Central memory CD4-positive, alpha-beta T cell (primary cell): ENCODE measurements around the gene MED13L.

ENCODE experiments used
- DNase-seq: peaks from one replicate; pipeline ENCODE4 v3.0.0; 2022

MED13L gene

DNA sequence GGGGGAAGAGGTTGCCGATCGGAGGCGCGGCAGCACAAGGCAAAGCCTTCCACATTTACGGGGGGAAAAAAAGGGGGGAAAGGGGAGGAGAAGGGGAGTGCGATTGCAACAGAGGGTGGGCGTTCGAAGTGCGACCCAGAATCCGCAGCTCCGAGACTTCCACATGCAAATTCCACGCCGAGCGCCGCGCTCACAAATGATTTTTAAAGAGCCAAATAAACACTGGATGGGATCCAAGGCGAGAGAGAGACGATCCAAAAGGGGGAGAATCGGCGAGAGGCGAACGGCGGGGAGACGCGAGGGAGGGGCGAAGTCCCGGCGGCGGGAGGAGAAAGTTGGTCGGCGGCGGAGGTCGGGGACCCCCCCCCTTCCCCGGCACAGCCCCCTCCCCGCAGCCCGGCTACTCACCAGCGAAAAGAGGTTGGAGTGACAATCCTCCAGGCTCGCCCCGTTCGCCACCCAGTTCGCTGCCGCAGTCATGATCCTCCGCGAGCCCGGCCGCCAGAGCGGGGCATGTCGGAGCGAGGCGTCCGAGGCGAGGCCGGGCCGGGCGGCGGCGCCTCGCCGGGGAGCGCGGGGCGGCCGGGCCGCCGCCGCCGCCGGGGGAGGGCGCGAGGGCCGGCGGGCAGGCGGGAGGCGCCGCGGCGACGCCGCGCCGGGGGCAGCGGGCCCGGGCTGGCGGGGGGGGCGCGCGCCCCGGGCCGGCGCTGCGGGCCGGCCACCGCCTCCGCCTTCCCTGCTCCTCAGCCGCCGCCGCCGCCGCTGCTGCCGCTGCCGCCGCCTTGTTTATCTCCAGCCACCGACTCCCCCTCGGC lies 634 bp downstream of the MED13L start:
- DNase-seq: peak; percentile 68

DNA sequence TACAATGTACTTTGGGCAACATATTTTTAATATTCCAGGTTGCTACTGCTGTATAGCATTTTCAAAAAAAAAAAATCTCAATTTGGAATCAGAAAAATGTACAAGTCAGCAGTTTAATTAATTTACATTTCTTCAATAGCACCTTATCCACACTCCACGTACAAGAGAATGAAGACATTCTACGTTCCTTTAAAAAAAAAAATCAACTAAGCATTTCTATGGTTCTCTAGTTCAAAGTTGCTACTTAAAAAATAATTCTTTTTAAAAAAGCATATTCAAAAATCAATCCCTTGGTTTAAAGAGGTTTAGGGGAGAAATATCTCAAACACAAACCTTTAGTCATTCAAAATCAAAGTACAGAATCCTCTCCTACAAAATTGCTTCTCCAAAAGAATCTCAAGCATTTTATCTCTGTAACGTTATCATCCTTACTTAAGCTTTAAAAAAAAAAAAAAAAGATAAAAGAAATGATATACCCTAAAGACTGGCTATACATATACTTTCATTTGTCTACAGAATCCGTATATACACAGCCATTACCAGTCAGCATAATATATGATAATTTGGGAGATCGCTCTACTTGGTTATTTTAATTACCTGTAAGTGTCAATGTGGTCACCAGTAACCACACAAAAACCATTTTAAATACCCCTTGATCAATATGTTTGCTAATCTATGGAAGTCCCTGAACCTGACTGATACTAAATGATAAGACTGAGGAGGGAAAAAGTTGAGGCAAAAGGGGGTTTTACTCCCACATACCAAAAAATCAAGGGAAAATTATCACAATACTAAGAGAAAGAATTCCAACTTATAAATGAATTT lies 2.7 kb downstream of the MED13L start:
- DNase-seq: no peak

DNA sequence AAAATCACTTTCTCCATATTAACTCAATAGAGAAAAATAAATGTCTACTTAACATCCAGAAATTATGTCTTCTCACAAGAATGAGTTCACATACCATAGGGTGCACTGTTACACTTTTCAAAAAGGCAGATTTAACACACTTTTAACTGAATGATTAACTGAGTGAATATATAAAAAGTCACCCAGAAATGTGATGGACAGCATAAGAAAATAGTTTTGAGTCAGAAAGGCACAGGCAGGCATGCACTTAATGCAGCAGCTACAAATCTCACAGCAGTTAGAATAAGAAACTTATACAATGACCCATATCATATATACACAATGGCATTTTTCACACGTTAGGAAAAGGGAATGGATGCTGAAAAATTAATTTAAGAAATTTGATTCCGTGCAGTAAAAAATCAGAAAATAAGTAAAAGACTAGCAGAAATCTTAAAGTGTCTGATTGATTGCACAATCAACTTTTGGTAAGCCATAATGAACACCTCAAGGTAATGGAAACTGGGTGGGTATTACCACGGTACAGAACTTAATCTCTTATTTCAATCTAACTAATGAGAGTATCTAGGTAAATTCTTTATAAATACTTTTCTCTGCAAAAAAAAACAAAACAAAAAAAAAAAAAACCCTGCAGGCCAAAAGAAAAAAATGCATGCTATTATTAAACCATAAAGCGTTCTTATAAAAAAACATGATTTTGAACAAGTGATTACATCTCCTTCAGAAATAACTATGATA lies 3.5 kb downstream of the MED13L start:
- DNase-seq: no peak

DNA sequence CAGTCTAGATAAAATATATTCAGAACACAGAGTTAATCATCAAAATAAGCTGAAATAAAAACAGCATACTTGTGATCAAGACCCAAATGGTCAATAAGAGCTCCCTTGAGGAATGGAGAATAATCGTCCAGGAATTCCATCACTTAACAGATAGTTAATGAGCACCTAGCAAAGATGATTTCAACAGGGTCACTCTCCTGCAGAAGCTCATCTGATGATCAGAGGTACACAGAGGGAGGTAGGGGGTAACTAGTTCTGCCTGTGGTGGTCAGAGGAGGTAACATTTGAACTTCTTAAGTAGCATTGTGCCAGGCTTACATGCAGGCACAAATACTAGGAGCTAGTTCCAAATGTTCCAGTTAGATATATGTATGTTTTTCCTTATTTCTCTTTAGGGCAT lies 9.5 kb downstream of the MED13L start:
- DNase-seq: no peak

DNA sequence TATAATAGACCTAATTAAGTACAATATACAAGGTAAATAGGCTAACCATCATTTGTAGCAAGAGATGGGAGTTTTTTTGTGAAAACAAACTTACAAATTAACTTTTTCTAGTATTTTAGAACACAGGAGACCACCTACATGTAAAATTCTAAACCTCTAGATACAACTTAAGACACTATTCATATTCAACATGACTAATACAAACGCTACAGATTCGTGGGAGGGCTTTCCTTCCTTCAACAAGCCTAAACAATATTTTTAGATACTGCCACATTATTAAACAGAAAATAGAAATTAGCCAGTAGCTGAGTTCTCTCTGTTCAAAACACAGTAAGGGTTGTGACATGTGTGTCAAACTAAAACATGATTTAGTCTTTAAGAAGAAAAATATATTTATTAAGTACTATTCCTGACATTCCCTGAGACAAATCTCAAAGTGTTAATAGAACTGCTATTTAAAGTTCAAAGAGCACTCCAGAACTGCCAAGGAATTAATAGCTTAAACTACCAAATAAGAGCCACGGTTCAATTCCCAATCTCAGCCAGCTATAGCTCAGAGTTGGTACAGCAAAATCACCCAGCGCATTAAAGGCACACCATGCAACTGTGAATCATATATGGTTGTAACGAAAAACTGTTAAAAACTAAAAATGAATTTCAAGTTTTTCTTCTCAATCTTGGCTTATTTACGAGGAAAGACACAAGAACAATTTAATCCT lies 10.7 kb downstream of the MED13L start:
- DNase-seq: no peak

DNA sequence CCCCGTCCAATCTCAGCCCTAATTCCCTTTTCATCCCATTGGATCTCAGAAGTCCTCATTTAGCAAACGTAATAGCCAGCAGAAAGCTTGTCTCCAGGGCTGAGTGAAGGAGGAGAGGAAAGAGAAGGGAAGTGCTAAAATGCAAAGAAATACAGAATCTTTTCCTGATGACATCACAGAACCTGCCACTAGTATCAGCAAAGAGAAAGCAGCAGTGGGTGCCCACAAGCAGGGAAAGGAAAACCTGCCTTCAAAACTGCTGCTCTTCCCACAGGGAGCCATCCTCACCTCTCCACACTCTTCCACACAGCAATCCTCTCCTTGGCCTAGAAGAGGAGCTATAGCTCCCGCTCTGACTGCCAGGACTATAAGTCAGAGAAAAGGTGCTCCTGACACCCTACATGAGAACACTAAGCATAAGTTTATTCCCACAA lies 11.3 kb downstream of the MED13L start:
- no peak for DNase-seq

DNA sequence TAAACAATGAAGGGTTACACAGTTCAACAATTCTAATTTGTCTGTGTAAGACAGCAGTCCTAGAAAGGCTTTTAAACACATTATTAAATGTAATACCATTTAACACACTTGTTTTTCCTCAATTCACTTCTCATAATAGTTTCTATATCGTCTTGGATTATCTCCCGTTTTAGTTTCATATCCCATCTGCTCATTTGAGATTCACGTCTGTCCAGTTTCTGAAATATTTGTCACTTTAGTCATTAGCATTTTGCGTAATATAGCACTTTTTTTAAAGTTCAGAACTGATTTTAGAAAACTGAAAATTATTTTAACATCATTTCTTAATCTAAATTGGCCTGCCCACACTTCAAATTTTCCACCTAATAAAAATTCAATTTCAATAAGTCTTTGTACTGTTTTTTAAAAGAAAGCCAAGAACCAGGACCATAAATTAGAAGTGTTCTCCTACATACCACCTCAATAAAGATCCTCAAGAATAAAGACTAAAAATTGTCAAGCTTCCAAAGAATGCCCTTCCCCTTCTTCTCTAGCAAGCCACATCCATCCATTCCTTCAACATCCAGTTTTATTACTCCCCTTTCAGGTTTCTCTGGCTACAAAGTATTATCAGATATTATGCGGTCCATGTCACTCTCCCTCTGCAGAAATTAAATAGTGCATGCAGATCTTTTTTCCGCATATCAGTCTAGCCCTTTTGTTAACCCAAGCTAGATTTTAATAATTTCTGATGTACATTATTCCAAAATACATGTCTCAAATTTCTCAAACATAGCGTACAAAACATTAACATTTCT lies 11.9 kb downstream of the MED13L start:
- DNase-seq: no peak

DNA sequence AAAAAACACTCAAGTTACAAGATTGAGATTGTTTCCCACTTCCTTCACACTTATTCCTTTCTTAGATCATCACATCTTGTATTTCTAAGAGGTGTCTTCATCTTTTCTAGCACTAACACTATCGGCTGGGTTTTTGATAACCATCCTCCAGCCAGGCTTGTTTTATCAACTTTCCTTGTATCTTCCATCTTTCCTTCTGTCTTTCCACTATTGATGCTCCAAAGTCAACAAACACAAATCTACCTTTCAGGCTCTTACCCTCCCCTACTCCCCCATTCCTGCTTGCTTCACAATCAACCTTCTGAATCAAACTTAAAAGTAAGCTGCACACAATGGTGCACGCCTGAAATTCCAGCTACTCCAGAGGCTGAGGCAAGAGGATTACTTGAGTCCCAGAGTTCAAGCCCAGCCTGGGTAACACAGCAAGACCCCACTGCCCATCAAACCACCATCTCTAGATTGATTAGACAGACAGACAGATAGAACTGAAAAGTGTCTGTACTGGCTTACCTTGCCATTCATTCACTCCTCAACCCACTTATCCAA lies 12.9 kb downstream of the MED13L start:
- no peak for DNase-seq

DNA sequence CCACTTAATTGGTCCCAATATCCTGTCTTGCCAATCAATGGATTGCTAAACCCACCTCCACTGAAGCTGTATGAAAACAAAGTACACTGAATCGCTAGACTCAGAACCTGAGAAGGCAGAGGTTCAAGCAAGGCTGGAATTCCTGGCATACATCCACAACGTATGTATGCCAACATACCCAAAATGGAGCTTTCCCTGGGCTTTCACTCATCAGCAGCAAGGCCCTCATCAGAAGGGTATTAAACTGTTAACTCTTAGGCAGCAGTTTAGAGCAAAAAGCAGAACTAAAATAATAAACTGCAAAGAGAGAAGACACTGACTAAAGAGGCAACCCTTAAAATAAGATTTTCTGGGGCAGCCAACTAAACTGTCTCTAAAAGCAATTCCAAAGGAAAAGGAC lies 13.6 kb downstream of the MED13L start:
- DNase-seq: no peak

DNA sequence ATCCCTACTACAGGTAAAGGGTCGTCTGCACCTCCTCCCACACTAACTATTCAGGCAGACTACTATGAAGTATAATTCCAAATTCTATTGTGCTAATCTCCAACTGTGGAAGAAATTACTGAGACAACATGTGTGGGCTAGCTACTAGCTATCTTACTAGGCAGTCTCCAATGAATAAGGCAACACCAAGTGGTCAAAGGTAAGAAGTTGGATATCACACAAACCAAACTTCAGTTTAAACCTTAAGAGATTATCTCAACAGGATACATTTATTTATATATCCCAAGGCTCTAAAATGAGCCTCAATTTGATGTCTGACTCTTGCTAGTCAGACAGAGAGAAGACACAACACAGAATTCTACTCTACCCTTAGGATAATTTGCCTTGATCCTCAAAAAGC lies 14.1 kb downstream of the MED13L start:
- no peak for DNase-seq

DNA sequence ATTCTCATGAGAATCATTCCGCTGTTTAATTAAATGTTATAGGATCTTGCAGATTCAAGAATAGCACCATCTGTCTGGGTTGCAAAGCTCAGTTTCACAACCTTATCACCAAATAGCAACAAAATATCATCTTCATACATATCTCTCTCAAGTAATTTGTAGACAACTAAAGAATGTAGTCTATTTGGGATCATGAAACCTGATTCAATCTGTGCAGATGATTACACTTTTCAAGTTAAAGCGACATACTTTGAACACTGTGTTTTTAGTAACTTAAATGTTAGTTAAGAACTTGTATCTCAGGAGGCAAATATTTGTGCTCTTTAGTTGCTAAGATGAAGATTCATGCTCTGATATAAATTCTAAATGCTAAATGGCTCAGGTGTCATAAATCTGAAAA lies 14.8 kb downstream of the MED13L start:
- DNase-seq: no peak

DNA sequence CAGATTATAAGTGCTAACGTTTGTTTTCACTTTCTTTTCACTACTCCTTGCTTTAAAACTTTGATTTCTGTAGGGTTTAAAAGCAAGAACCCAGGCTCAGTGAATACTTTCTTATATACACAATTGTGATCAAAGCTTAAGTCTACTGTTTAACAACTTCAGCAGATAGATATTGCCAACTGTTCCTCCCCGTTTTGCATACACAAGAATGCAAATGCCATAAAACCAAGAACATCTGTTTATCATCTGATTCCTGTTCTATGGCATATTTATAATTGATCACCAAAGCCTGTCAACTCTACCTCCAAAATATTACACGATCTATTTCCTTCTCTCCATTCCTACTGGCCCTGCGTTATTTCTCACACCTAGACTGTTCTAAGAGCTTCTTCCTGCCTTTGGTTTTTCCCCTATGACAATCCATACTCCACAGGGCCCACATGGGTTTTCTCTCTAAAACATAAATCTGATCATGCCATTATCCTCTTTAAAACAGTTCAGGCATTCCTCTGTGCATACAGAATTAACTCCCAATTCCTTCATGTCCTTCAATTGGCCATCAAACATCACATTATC lies 15.9 kb downstream of the MED13L start:
- no peak for DNase-seq

DNA sequence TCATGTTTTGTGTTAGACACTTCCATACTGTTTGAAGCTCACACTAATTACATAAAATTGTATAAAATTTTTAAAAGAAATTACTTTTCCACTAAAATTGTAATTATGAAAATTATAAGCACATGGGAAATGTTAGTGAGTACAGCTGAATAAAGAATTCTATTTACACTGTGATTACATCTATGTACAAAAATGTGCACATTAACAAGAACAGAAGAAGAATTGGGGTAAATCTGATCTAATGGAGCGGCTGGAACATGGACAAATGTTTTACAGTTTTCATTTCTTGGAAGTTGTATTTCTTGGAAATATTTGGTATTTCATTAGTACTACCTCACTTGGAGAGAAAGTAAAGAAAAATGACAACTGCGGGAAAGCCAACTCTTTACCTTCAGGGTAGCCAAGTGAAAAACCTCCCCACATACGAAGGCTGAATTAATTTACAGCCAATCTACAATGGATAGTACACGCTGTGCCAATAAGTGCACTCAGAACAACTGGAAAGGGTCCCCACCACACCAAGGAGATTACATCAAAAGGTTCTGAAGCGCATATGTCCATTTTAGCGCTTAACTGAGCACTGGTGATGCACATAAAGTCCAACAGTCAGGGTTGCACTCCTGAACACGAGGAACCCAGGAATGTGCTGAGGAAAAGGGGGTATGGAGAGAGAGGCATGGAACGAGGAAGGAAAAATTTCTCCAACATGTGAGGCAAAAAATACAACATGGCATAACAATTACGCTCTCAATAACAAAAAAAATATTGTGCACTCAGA lies 17.5 kb downstream of the MED13L start:
- DNase-seq: no peak

DNA sequence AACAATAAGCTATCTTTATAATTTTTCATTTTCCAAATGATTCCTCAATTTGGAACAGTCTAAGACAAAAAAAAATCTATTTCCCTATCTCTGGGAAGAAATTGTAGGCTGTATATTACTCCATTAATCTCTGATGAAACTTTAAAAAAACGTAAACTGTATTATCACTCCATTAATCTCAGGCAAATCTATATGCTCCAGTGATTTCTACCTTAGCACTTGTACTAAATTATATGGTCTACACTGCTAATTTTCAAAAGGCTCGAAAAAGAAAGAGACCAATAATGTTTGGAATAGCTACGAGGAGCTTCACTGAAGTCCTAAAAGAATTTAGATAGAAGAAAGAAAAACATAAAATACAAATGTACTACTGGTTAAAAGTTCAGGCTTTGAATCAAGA lies 19.7 kb downstream of the MED13L start:
- no peak for DNase-seq

DNA sequence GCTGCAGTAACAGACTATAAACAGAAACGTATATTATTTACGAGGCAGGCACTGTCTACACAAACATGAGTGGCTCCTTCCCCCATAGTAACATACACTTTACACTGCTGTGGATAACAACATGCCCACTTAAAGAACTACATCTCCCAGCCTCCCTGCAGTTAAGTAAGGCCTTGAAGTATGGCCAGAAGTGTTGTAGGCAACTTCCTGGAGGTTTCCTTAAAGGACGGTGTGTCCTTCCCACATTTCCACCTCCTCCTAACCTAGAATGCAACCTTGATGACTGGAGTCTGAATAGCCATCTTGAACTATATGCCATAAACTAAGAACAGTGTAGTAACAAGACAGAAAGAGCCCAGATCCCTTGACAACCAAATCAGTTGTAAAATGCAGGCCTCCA lies 20.3 kb downstream of the MED13L start:
- DNase-seq: no peak

DNA sequence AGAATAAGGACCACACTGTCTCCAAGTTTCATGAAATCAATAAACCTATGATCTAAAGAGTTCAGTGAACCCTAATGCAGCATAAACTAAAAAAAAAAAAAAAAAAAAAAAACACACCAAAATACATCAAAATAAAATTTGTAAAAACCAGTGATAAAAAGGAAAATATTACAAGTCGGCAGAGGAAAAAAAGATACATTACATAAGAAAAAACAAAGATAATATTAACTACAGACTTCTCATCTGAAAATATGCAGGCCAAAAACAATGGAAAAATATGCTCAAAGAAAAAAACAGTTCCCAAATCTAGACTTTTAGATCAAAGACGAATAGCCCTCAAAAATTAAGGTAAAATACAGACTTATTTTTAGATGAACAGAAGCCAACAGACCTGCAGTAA lies 27.6 kb downstream of the MED13L start:
- DNase-seq: no peak

DNA sequence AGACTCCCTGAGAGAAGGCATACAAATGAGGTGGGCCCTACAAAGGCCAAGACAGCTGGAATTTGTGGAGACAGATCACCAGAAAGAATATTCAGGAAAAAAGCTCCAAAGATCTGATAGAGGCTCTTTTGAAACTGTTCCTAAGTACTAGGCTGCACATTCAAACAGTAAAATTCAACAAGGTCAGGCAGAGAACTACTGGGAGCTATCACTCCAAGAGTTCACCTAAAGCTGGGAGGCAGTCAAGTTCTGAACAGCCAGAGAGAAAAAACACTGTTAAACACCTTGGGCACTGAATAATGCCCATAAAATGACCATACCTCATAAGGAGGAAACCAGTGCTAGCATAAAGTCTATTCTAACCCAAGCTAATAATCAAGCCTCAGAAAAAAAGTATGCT lies 28.6 kb downstream of the MED13L start:
- DNase-seq: no peak

DNA sequence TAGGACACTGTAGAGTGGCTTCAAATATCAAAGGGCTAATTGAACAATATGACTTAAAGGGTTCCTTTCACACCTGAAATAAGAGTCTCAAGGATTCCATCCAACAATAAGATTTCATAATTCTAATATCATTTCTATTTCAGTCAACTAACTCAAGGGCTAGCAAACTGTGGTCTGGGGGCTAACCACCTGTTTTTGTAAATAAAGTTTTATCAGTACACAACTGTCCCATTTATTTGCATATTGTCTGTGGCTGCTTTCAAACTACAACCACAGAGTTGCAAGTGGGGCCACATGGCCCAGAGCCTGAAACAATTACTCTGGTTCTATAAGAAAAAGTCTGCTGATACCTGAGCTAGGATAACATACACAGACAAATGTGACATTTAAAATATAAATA lies 29.1 kb downstream of the MED13L start:
- DNase-seq: no peak

DNA sequence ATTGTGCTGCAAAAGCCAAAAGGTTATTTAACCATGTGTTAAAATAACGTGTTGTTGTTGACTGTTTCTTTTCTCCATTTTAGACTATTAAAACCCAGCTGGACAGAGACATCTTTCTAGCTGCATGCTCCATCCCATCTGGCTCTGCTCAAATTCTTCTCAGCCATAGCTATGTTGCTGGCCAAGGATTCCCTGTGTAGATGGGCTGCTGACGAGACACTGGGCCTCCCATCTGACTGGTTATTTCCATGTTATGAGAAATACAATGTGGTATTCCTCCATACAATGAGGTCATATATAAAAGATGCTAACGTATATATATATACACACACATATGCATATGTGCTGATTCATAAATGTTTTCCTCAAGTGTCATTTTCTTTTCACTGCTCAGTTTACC lies 30.1 kb downstream of the MED13L start:
- DNase-seq: no peak

DNA sequence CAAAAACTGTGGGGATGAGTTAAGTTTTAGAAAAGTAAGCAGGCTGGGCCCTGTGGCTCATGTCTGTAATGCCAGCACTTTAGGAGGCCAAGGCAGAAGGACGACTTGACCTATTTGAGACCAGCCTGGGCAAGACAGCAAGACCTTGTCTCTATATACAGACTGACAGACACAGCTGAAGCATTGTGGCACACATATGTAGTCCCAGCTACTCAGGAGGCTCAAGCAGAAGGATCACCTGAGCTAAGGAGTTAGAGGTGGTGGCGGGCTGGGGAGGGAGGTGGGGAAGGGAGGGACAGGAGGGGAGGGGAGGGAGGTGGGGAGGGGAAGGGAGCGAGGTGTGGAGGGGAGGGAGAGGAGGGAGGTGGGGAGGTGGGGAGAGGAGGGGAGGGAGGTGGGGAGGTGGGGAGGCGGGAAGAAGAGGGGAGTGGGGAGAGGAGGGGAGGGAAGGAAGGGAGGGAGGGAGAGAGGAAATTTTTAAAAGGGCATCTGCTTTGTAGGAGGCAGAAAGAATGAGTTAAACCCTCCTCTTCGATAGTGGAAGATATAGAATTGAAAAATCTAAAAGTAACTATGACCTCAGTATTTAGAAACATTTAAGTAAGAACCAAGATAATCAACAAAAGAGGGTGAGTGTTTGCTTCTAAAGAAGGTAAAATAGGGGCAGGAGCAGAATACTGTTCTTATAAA lies 30.9 kb downstream of the MED13L start:
- no peak for DNase-seq
